Keratinocyte (primary cell): Measurements from ENCODE around the gene TAF4. TPM values are rescaled to one million over a fixed set of nuclear protein-coding genes. Genes with fewer than 3 reads are reported as not detected.

ENCODE experiments used
- DNase-seq: peaks from one replicate; pipeline ENCODE4 v3.0.0-alpha.2; 2011; ENCODE audit warnings: low read depth, missing footprints, low spot score
- FAIRE-seq: peaks from 2 replicates; lab custom pipeline; 2011; peaks lifted over from hg19 to GRCh38; lab: Jason Lieb, UNC
- H2AFZ ChIP-seq: 2 replicates; pipeline ENCODE4 v1.6.0; 2012; ENCODE audit warnings: low read length, control low read depth, inconsistent platforms; ENCODE audit not compliant: control insufficient read depth
- H3K27ac ChIP-seq: 2 replicates; pipeline ENCODE4 v1.5.1; 2011; ENCODE audit warnings: low read length; ENCODE audit not compliant: control insufficient read depth, insufficient read depth
- H3K27me3 ChIP-seq: 3 replicates; pipeline ENCODE4 v1.6.0; 2011; ENCODE audit warnings: low read length; ENCODE audit not compliant: control insufficient read depth, insufficient read depth; ENCODE audit errors: extremely low read depth
- H3K36me3 ChIP-seq, 2 experiments: 2 replicates in 1 of 2; 3 replicates in 1 of 2; pipeline ENCODE4 v1.5.1; 2011; ENCODE audit warnings: low read length in 2 of 2, mild to moderate bottlenecking in 1 of 2; ENCODE audit not compliant: control insufficient read depth in 2 of 2, insufficient read depth in 2 of 2; ENCODE audit errors: extremely low read depth in 1 of 2
- H3K4me1 ChIP-seq: 3 replicates; pipeline ENCODE4 v1.5.1; 2011; ENCODE audit warnings: low read length; ENCODE audit not compliant: control insufficient read depth, insufficient read depth; ENCODE audit errors: extremely low read depth
- H3K4me2 ChIP-seq: 3 replicates; pipeline ENCODE4 v1.6.0; 2011; ENCODE audit warnings: low read depth, low read length; ENCODE audit not compliant: control insufficient read depth, insufficient read depth; ENCODE audit errors: extremely low read depth
- H3K4me3 ChIP-seq, 3 experiments: fragments of 200-600 bp in 1 of 3; sonication (generic) in 1 of 3; 2 replicates in 2 of 3; 3 replicates in 1 of 3; pipeline ENCODE4 v1.5.1; 2011 to 2016; ENCODE audit warnings: low read length in 3 of 3, mild to moderate bottlenecking in 3 of 3, control low read depth in 2 of 3, inconsistent platforms in 1 of 3, low read depth in 1 of 3, mixed read lengths in 1 of 3, mixed run types in 1 of 3, moderate library complexity in 1 of 3; ENCODE audit not compliant: control insufficient read depth in 2 of 3, insufficient read depth in 2 of 3; ENCODE audit errors: extremely low read depth in 1 of 3
- H3K79me2 ChIP-seq: 2 replicates; pipeline ENCODE4 v1.6.0; 2012; ENCODE audit warnings: low read length; ENCODE audit not compliant: control insufficient read depth, insufficient read depth
- H3K9ac ChIP-seq: 3 replicates; pipeline ENCODE4 v1.6.0; 2011; ENCODE audit warnings: low read length; ENCODE audit not compliant: control insufficient read depth, insufficient read depth; ENCODE audit errors: extremely low read depth
- H3K9me1 ChIP-seq: 3 replicates; pipeline ENCODE4 v1.6.0; 2011; ENCODE audit warnings: low read length; ENCODE audit not compliant: control insufficient read depth, insufficient read depth; ENCODE audit errors: extremely low read depth
- H3K9me3 ChIP-seq: 2 replicates; pipeline ENCODE4 v1.5.1; 2012; ENCODE audit warnings: low read depth, low read length; ENCODE audit not compliant: control insufficient read depth
- H4K20me1 ChIP-seq: 3 replicates; pipeline ENCODE4 v1.6.0; 2011; ENCODE audit warnings: low read length; ENCODE audit not compliant: control insufficient read depth, insufficient read depth; ENCODE audit errors: extremely low read depth
- CTCF ChIP-seq, 3 experiments: IDR thresholded peaks in 1 of 3; conservative IDR thresholded peaks in 1 of 3; optimal IDR thresholded peaks in 1 of 3; 2 replicates in 2 of 3; 3 replicates in 1 of 3; pipeline versions ENCODE3 to v1.5.1; 2011; ENCODE audit warnings: low read length in 3 of 3, mild to moderate bottlenecking in 3 of 3, moderate library complexity in 2 of 3, control low read depth in 1 of 3, inconsistent platforms in 1 of 3; ENCODE audit not compliant: insufficient read depth in 2 of 3; ENCODE audit errors: extremely low read depth in 1 of 3
- EZH2 ChIP-seq: IDR thresholded peaks from one replicate; pipeline ENCODE4 v1.6.1; 2012; ENCODE audit warnings: inconsistent platforms, mild to moderate bottlenecking, low read length, moderate library complexity
- dilution Hi-C: fragments of 300-500 bp; cut with MboI; formaldehyde crosslinking; loops from one replicate; pipeline ENCODE4 v1.7.0; 2020; ENCODE audit warnings: low sequenced_read_pairs; ENCODE audit not compliant: extremely low pct_ligation_motif_present
- polyA plus RNA-seq, 5 experiments: library from polyadenylated mRNA; depleted of rRNA in 3 of 5; stranded (reverse) in 3 of 5; stranded (forward) in 1 of 5; unstranded in 1 of 5; fragments of >200 nt; gene quantifications; 1 replicate in 1 of 5; 2 replicates in 3 of 5; 3 replicates in 1 of 5; pipeline versions ENCODE4 v1.2.1 to v1.2.3, GENCODE V29; 2011 to 2012; ENCODE audit warnings: missing spikeins in 2 of 5, low read depth in 1 of 5, low replicate concordance in 1 of 5

The TAF4 gene
- polyA plus RNA-seq, 1 donor (not counting 4 experiments of a cell fraction or from before 2014, with no cell fraction given), result 3.3 TPM

GRCh38 chr20:62027698-62028321 is 37.9 kb downstream of the TAF4 start:
- Histone ChIP-seq H3K4me2 (no peak overlapping the region), H2AFZ (no peak overlapping the region), H3K27me3 (no peaks in the 10 kb centered on the region), H3K27ac (no peak overlapping the region), H3K79me2 (peaks cover 73% of the 10 kb centered on the region), H4K20me1 (peaks cover 18% of the 10 kb centered on the region), H3K4me3 (no peak overlapping the region), H3K9ac (no peak overlapping the region), H3K36me3 (no peaks in the 10 kb centered on the region), H3K4me1 (peaks cover 8% of the 10 kb centered on the region), H3K9me1 (peaks cover 2% of the 10 kb centered on the region), H3K9me3 (no peaks in the 10 kb centered on the region)
- no peak for TF ChIP-seq EZH2
- no peak for TF ChIP-seq CTCF (optimal IDR thresholded peaks at IDR 0.05 in 1 of 3, IDR thresholded peaks at IDR 0.05 in 1 of 3, conservative IDR thresholded peaks at IDR 0.05 in 1 of 3; ENCODE audit: extremely low read depth in 1 of 3, insufficient read depth in 2 of 3, low read length in 3 of 3)
- no peak for DNase-seq
- dilution Hi-C loops, result no loop called here
- FAIRE-seq, result no peak

- Histone ChIP-seq H3K4me1 (peaks cover 8% of the 10 kb centered on the region), H3K9me3 (no peaks in the 10 kb centered on the region), H4K20me1 (peaks cover 14% of the 10 kb centered on the region), H3K27me3 (no peaks in the 10 kb centered on the region), H3K36me3 (no peaks in the 10 kb centered on the region), H3K9ac (no peak overlapping the region), H3K27ac (no peak overlapping the region), H3K4me2 (no peak overlapping the region), H3K79me2 (peaks cover 71% of the 10 kb centered on the region), H3K4me3 (no peak overlapping the region), H2AFZ (no peak overlapping the region), H3K9me1 (peaks cover 2% of the 10 kb centered on the region)
- dilution Hi-C loops, result no loop called here
- TF ChIP-seq CTCF (optimal IDR thresholded peaks at IDR 0.05 in 1 of 3, IDR thresholded peaks at IDR 0.05 in 1 of 3, conservative IDR thresholded peaks at IDR 0.05 in 1 of 3; ENCODE audit: extremely low read depth in 1 of 3, insufficient read depth in 2 of 3, low read length in 3 of 3) (no peak), EZH2 (no peak)
- DNase-seq (no peak), FAIRE-seq (no peak)
Observed at GRCh38 chr20:62027116-62027515, 38.6 kb downstream of the TAF4 start.
